Hepatocyte (in vitro differentiated cells): Measurements from ENCODE around the gene AKR7A3. TPM values are rescaled to one million over a fixed set of nuclear protein-coding genes. Genes with fewer than 3 reads are reported as not detected.

Source experiments
- DNase-seq: peaks from one replicate; pipeline ENCODE4 v3.0.0-alpha.2; 2016; ENCODE audit warnings: low spot score
- H2AFZ ChIP-seq: fragments of 200-600 bp; sonication (generic); 2 replicates; pipeline ENCODE4 v1.6.0; 2016; ENCODE audit warnings: antibody characterized with exemption, mild to moderate bottlenecking
- H3K27ac ChIP-seq: fragments of 200-600 bp; sonication (generic); 2 replicates; pipeline ENCODE4 v1.5.1; 2016; ENCODE audit warnings: mild to moderate bottlenecking
- H3K27me3 ChIP-seq: fragments of 200-600 bp; sonication (generic); 2 replicates; pipeline ENCODE4 v1.6.1; 2016
- H3K36me3 ChIP-seq: fragments of 200-600 bp; sonication (generic); replicated peaks from 2 replicates; pipeline ENCODE4 v1.5.1; 2016; ENCODE audit warnings: low read depth; ENCODE audit not compliant: insufficient read depth
- H3K4me1 ChIP-seq: fragments of 200-600 bp; sonication (generic); 2 replicates; pipeline ENCODE4 v1.5.1; 2016; ENCODE audit warnings: mild to moderate bottlenecking, moderate library complexity; ENCODE audit not compliant: insufficient read depth
- H3K4me2 ChIP-seq: fragments of 200-600 bp; sonication (generic); 2 replicates; pipeline ENCODE4 v1.6.0; 2016
- H3K4me3 ChIP-seq: fragments of 200-600 bp; sonication (generic); 2 replicates; pipeline ENCODE4 v1.5.1; 2016; ENCODE audit warnings: mild to moderate bottlenecking
- H3K79me2 ChIP-seq: fragments of 200-600 bp; sonication (generic); 2 replicates; pipeline ENCODE4 v1.6.0; 2017; ENCODE audit warnings: mild to moderate bottlenecking
- H3K9me2 ChIP-seq: fragments of 200-600 bp; sonication (generic); replicated peaks from 2 replicates; pipeline ENCODE4 v1.6.0; 2017; ENCODE audit warnings: mild to moderate bottlenecking; ENCODE audit not compliant: insufficient read depth
- H3K9me3 ChIP-seq: fragments of 200-600 bp; sonication (generic); 2 replicates; pipeline ENCODE4 v1.5.1; 2016; ENCODE audit warnings: low read depth, mild to moderate bottlenecking
- H4K20me1 ChIP-seq: fragments of 200-600 bp; sonication (generic); 2 replicates; pipeline ENCODE4 v1.6.0; 2016; ENCODE audit warnings: mild to moderate bottlenecking; ENCODE audit not compliant: insufficient read depth, poor library complexity, severe bottlenecking
- CTCF ChIP-seq: fragments of 200-600 bp; sonication (generic); IDR thresholded peaks from 2 replicates; pipeline ENCODE4 v1.5.1; 2016; ENCODE audit warnings: antibody characterized with exemption, mild to moderate bottlenecking; ENCODE audit not compliant: poor library complexity
- EZH2 ChIP-seq: fragments of 200-600 bp; sonication (generic); IDR thresholded peaks from 2 replicates; pipeline ENCODE4 v1.6.1; 2016; ENCODE audit warnings: antibody characterized with exemption, mild to moderate bottlenecking, borderline replicate concordance
- EZH2phosphoT487 ChIP-seq: fragments of 200-600 bp; sonication (generic); IDR thresholded peaks from one replicate; pipeline ENCODE4 v1.6.1; 2018; ENCODE audit warnings: antibody characterized with exemption, mild to moderate bottlenecking, low read depth, moderate library complexity; ENCODE audit not compliant: unreplicated experiment, severe bottlenecking
- WGBS: methylation state at CpG from one replicate; pipeline ENCODE4 v1.1.6; 2016; ENCODE audit warnings: low lambda C conversion rate; ENCODE audit errors: missing lambda C conversion rate; 5-methylcytosine and 5-hydroxymethylcytosine counted together
- polyA plus RNA-seq: library from polyadenylated mRNA; unstranded; fragments of >200 nt; fragmentation: Nextera tagmentation; extraction: Ambion mirVana; gene quantifications from 2 replicates; pipeline ENCODE4 v1.2.1, GENCODE V29; 2016
- small RNA-seq: library from RNA; depleted of rRNA; stranded (forward); fragments of <200 nt; gene quantifications from one replicate; pipeline ENCODE3, GENCODE V24; 2014
- total RNA-seq: library from RNA; depleted of rRNA; stranded (reverse); fragments of >200 nt; gene quantifications from 2 replicates; pipeline ENCODE4 v1.2.3, GENCODE V29; 2014

AKR7A3 gene
- total and polyA plus RNA-seq, 2 experiments from 2014 or later = 1.5 to 2.3 TPM

DNA sequence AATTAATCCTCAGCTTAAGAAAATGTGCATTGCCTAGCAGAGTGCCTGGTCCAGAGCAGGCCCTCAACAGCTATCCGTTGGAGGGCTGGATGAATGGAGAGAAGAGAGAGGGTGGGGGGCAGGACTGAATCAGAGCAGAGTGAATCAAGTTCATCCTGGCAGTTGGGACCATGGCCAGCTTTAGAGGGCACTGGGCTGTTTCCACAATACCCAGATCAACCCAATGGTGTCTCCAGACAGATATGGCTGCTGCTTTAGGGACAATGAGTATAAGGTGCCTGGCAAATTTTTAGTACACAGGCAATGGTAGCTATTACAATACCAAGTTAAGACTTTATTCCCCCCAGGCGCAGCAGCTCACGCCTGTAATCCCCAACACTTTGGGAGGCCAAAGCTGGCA, 54.3 kb downstream of the AKR7A3 start:
- peaks cover 3% of the 10 kb centered on the region for H3K36me3 ChIP-seq
- H3K79me2 ChIP-seq = no peaks in the 10 kb centered on the region
- H3K4me2 ChIP-seq = no peak overlapping the region
- no peaks in the 10 kb centered on the region for H3K27me3 ChIP-seq
- 95% methylated on average over 3 of the region's 3 CpGs for WGBS
- peaks cover 7% of the 10 kb centered on the region for H3K4me1 ChIP-seq
- no peak overlapping the region for H3K4me3 ChIP-seq
- H3K9me3 ChIP-seq = no peaks in the 10 kb centered on the region
- no peak for TF ChIP-seq EZH2
- no peak for TF ChIP-seq EZH2phosphoT487
- TF ChIP-seq CTCF = no peak
- no peaks in the 10 kb centered on the region for H4K20me1 ChIP-seq
- H3K9me2 ChIP-seq = no peaks in the 10 kb centered on the region
- DNase-seq = no peak
- H2AFZ ChIP-seq = no peak overlapping the region
- no peak overlapping the region for H3K27ac ChIP-seq

Small RNAs within 50 kb of the gene (small RNA-seq; reads per million reads assigned to genes)
- gene RNU6-1099P = not detected

Other genes with a start within 250 kb of the AKR7A3 start
- gene UBR4, start 78.5 kb downstream of the AKR7A3 start, total RNA-seq = 138 and 175 TPM in 2 replicates
- gene UBR4, start 78.5 kb downstream of the AKR7A3 start, polyA plus RNA-seq = 140 and 166 TPM in 2 replicates
- gene EMC1, start 37.2 kb downstream of the AKR7A3 start, total RNA-seq = 33.0 and 35.8 TPM in 2 replicates
- gene EMC1, start 37.2 kb downstream of the AKR7A3 start, polyA plus RNA-seq = 28.6 and 33.2 TPM in 2 replicates
- gene MRTO4, start 37.0 kb downstream of the AKR7A3 start, total RNA-seq = 19.7 and 20.8 TPM in 2 replicates
- gene MRTO4, start 37.0 kb downstream of the AKR7A3 start, polyA plus RNA-seq = 24.9 and 28.7 TPM in 2 replicates
- gene AKR7A2, start 23.4 kb upstream of the AKR7A3 start, total RNA-seq = 81.5 and 118 TPM in 2 replicates
- gene AKR7A2, start 23.4 kb upstream of the AKR7A3 start, polyA plus RNA-seq = 108 and 109 TPM in 2 replicates
- 28.2 and 35.2 TPM in 2 replicates for gene SLC66A1, start 23.6 kb upstream of the AKR7A3 start, total RNA-seq
- 34.5 and 39.6 TPM in 2 replicates for gene SLC66A1, start 23.6 kb upstream of the AKR7A3 start, polyA plus RNA-seq
- gene CAPZB, start 196.8 kb upstream of the AKR7A3 start, total RNA-seq = 139 and 165 TPM in 2 replicates
- 260 and 261 TPM in 2 replicates for gene CAPZB, start 196.8 kb upstream of the AKR7A3 start, polyA plus RNA-seq